DOHH2 (cell line): ENCODE measurements around the gene TBC1D25.

Experiments used
- H3F3A ChIP-seq: fragments of 200-600 bp; sonication (generic), shearing (Covaris generic); 2 replicates; pipeline ENCODE4 v1.6.0; 2016; ENCODE audit warnings: antibody characterized with exemption, mild to moderate bottlenecking; ENCODE audit not compliant: control insufficient read depth, insufficient read depth
- H3K27ac ChIP-seq: fragments of 200-600 bp; sonication (generic); 2 replicates; pipeline ENCODE4 v1.5.1; 2014; ENCODE audit warnings: low read depth, mild to moderate bottlenecking, low read length, moderate library complexity
- H3K27me3 ChIP-seq: fragments of 200-600 bp; sonication (generic); 2 replicates; pipeline ENCODE4 v1.6.1; 2014; ENCODE audit warnings: mild to moderate bottlenecking, low read length, mixed read lengths; ENCODE audit not compliant: control insufficient read depth
- H3K36me3 ChIP-seq: fragments of 200-600 bp; sonication (generic); 2 replicates; pipeline ENCODE4 v1.6.1; 2014; ENCODE audit warnings: mild to moderate bottlenecking, low read length, moderate library complexity, mixed read lengths; ENCODE audit not compliant: control insufficient read depth
- H3K4me1 ChIP-seq: fragments of 200-600 bp; sonication (generic); 2 replicates; pipeline ENCODE4 v1.6.1; 2014; ENCODE audit warnings: mild to moderate bottlenecking, low read length, mixed read lengths; ENCODE audit not compliant: control insufficient read depth
- H3K4me2 ChIP-seq: fragments of 200-600 bp; sonication (generic); 2 replicates; pipeline ENCODE4 v1.6.0; 2014; ENCODE audit warnings: mild to moderate bottlenecking, low read length, moderate library complexity
- H3K4me3 ChIP-seq: fragments of 200-600 bp; sonication (generic); 2 replicates; pipeline ENCODE4 v1.5.1; 2014; ENCODE audit warnings: mild to moderate bottlenecking, low read length, mixed read lengths
- H3K79me2 ChIP-seq: fragments of 200-600 bp; sonication (generic); 2 replicates; pipeline ENCODE4 v1.6.1; 2014; ENCODE audit warnings: mild to moderate bottlenecking, low read length, mixed read lengths; ENCODE audit not compliant: control insufficient read depth
- H3K9me2 ChIP-seq: fragments of 200-600 bp; sonication (generic); replicated peaks from 2 replicates; pipeline ENCODE4 v1.6.1; 2014; ENCODE audit warnings: mild to moderate bottlenecking, low read length, mixed read lengths; ENCODE audit not compliant: control insufficient read depth
- H3K9me3 ChIP-seq: fragments of 200-600 bp; sonication (generic); 2 replicates; pipeline ENCODE4 v1.6.1; 2014; ENCODE audit warnings: antibody characterized with exemption, low read length, mixed read lengths; ENCODE audit not compliant: control insufficient read depth, insufficient read depth
- H4K20me1 ChIP-seq: fragments of 200-600 bp; sonication (generic); 2 replicates; pipeline ENCODE4 v1.6.0; 2014; ENCODE audit warnings: low read depth, mild to moderate bottlenecking, antibody characterized with exemption, low read length, moderate library complexity; ENCODE audit not compliant: control insufficient read depth, insufficient read depth
- EZH2phosphoT487 ChIP-seq: fragments of 200-600 bp; sonication (generic); IDR thresholded peaks from 2 replicates; pipeline ENCODE4 v1.6.1; 2017; ENCODE audit warnings: borderline replicate concordance, mild to moderate bottlenecking, antibody characterized with exemption, low read length, moderate library complexity, mixed read lengths
- TF ChIP-seq, protein P1 (sequence below): fragments of 200-600 bp; sonication (generic); IDR thresholded peaks from one replicate; pipeline ENCODE4 v1.5.1; 2014; ENCODE audit warnings: antibody characterized with exemption, mild to moderate bottlenecking, low read depth, low read length; ENCODE audit not compliant: poor library complexity, severe bottlenecking

Gene TBC1D25

DNA sequence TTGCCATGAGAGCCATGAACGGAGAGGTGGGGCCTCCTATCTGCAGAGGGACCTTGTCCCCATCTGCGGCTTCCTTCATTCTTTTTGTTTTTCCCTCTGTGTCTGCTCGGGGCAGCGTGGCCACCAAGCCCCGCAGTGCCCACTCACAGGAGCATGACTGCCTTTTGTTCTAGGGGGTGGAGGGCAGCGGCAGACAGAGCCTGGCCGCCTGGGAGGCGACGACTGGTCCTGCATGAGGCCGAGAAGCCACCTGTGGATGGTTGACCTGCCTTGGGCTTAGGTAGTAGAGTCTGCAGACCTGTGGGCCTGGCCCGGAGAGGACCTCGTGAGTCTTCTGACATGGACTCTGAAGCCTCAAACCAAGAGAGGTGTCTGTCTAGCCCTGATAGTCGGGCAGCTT is 36.1 kb downstream of the TBC1D25 start:
- Histone ChIP-seq H3K4me1 (peaks cover 32% of the 10 kb centered on the region), H3K36me3 (peaks cover 49% of the 10 kb centered on the region), H3K27ac (no peak overlapping the region)

DNA sequence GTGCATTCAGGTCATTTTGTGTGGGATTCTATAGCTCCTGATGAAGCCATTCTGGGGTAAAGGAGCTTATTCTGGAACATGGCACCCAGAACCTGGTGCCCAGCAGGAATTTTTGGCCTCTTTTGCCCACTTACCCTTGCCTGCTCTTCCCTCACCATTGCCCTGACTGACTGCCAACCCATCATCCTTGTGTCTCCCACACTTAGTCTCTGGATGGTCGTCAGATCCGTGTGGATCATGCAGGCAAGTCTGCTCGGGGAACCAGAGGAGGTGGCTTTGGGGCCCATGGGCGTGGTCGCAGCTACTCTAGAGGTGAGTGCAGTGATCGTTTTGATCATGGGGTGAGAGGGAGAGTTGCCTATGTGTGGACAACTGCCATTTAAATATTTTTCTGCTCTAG is 36.6 kb downstream of the TBC1D25 start:
- H3K27me3 ChIP-seq = no peaks in the 10 kb centered on the region
- peaks cover 50% of the 10 kb centered on the region for H3F3A ChIP-seq
- no peaks in the 10 kb centered on the region for H3K9me2 ChIP-seq
- H4K20me1 ChIP-seq = peaks cover 11% of the 10 kb centered on the region; the same call in 1 of the 2 replicates
- peaks cover 27% of the 10 kb centered on the region for H3K4me1 ChIP-seq
- no peaks in the 10 kb centered on the region for H3K9me3 ChIP-seq
- peaks cover 25% of the 10 kb centered on the region for H3K79me2 ChIP-seq
- H3K4me2 ChIP-seq = peak overlapping the region; percentile 92
- peaks cover 49% of the 10 kb centered on the region for H3K36me3 ChIP-seq
- peak overlapping the region; percentile 93 for H3K4me3 ChIP-seq
- TF ChIP-seq, protein P1, sequence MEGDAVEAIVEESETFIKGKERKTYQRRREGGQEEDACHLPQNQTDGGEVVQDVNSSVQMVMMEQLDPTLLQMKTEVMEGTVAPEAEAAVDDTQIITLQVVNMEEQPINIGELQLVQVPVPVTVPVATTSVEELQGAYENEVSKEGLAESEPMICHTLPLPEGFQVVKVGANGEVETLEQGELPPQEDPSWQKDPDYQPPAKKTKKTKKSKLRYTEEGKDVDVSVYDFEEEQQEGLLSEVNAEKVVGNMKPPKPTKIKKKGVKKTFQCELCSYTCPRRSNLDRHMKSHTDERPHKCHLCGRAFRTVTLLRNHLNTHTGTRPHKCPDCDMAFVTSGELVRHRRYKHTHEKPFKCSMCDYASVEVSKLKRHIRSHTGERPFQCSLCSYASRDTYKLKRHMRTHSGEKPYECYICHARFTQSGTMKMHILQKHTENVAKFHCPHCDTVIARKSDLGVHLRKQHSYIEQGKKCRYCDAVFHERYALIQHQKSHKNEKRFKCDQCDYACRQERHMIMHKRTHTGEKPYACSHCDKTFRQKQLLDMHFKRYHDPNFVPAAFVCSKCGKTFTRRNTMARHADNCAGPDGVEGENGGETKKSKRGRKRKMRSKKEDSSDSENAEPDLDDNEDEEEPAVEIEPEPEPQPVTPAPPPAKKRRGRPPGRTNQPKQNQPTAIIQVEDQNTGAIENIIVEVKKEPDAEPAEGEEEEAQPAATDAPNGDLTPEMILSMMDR = no peak
- no peak for TF ChIP-seq EZH2phosphoT487
- no peak overlapping the region for H3K27ac ChIP-seq

More for the DNA sequence above, 36.1 kb downstream of the TBC1D25 start:
- Histone ChIP-seq H4K20me1 (peaks cover 11% of the 10 kb centered on the region; the same call in 1 of the 2 replicates), H3K4me3 (peak overlapping the region; percentile 93), H3K27me3 (no peaks in the 10 kb centered on the region), H3K9me2 (no peaks in the 10 kb centered on the region), H3K9me3 (no peaks in the 10 kb centered on the region), H3F3A (peaks cover 50% of the 10 kb centered on the region), H3K79me2 (peaks cover 25% of the 10 kb centered on the region), H3K4me2 (peak overlapping the region; percentile 92)
- no peak for TF ChIP-seq EZH2phosphoT487

DNA sequence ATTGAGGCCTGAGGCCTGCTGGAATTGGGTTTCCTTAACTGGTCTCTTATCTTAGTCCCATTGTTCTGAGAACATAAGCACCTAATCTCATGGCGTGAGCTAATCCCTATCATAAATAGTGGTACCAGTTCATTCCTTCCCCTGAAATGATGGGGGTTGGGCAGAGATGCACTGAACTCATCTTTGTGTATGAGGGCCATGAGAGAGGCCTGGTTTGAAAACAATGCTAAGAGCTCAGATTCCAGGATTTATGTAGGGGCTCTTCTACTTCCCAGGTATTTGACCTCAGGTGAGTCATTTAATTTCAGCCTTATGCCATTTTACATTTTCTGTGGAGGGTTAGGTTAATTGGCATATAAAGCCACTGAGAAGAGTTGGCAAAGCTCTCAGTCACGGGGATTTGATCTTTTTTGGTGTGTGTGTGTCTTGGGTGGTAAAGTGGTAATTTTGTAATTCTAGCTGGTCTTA is 39.2 kb downstream of the TBC1D25 start:
- Histone ChIP-seq H3K27ac (no peak overlapping the region), H3K4me3 (no peak overlapping the region), H3F3A (peaks cover 47% of the 10 kb centered on the region), H3K4me1 (peaks cover 20% of the 10 kb centered on the region), H3K4me2 (no peak overlapping the region), H3K9me3 (no peaks in the 10 kb centered on the region), H3K27me3 (no peaks in the 10 kb centered on the region), H4K20me1 (peaks cover 11% of the 10 kb centered on the region; the same call in 1 of the 2 replicates), H3K79me2 (peaks cover 25% of the 10 kb centered on the region), H3K9me2 (no peaks in the 10 kb centered on the region), H3K36me3 (peaks cover 49% of the 10 kb centered on the region)
- TF ChIP-seq, protein P1 = no peak
- no peak for TF ChIP-seq EZH2phosphoT487

DNA sequence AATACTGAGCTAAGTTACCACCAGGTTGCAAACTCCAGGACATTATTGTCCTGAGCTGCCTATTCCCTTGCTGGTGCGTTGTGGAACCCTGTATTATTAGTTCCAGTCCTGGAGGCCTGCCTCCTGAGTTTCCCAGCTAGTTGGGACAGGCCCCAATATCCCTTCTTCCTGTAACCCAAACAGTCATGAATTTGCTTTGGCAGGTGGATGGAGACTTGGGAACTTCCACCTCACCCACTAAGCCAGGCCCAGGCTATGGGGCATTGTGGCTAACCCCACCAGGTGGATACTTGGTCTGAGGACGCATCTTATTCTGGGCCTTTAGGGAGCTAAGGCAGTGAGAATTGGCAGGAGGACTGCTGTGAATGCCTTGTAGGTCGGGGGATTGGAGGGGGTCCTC is 39.7 kb downstream of the TBC1D25 start:
- Histone ChIP-seq H3K4me1 (peaks cover 18% of the 10 kb centered on the region), H3K27me3 (no peaks in the 10 kb centered on the region), H3K79me2 (peaks cover 25% of the 10 kb centered on the region), H3F3A (peaks cover 47% of the 10 kb centered on the region), H4K20me1 (peaks cover 11% of the 10 kb centered on the region; the same call in 1 of the 2 replicates), H3K4me2 (no peak overlapping the region), H3K27ac (no peak overlapping the region), H3K9me2 (no peaks in the 10 kb centered on the region), H3K4me3 (no peak overlapping the region), H3K9me3 (no peaks in the 10 kb centered on the region), H3K36me3 (peaks cover 49% of the 10 kb centered on the region)
- no peak for TF ChIP-seq EZH2phosphoT487
- TF ChIP-seq, protein P1 = no peak
